Peyer's patch (tissue), 4 donors: Measurements from ENCODE around the gene MYO1D.
"Not testable (repeated sequence)": the region's sequence is repeated elsewhere in the genome, so short reads cannot be mapped to it uniquely, and the experiment has no call there.

ENCODE experiments used
- CTCF ChIP-seq, 6 experiments: fragments of 450-650 bp in 4 of 6; fragments of 200-600 bp in 2 of 6; sonication (generic) in 1 of 6; IDR thresholded peaks; one replicate each; pipeline ENCODE4 v1.5.1; 2017 to 2019; ENCODE audit warnings: antibody characterized with exemption in 6 of 6, mild to moderate bottlenecking in 3 of 6, moderate library complexity in 1 of 6
- POLR2A ChIP-seq, 2 donors: fragments of 450-650 bp; IDR thresholded peaks; one replicate each; pipeline ENCODE4 v1.5.1; 2017; ENCODE audit warnings: antibody characterized with exemption in 2 of 2, mild to moderate bottlenecking in 2 of 2, moderate library complexity in 2 of 2

GRCh38 chr17:32821987-32822934 is 54.7 kb downstream of the MYO1D start:
- not testable (repeated sequence) for TF ChIP-seq POLR2A, CTCF (IDR thresholded peaks at IDR 0.05)
